AG04449 (cell line): ENCODE data around the gene MYH6.

ENCODE experiments used
- CTCF ChIA-PET: fragments of 350-600 bp; formaldehyde crosslinking; extraction: SDS; loops from one replicate; lab custom pipeline; 2021; ENCODE audit warnings: antibody characterized with exemption; lab: Yijun Ruan, JAX
- POLR2A ChIA-PET: fragments of 400-600, 350-600 bp; formaldehyde crosslinking; extraction: SDS; loops from one replicate; lab custom pipeline; 2020; ENCODE audit warnings: antibody characterized with exemption, inconsistent platforms; lab: Yijun Ruan, JAX
- DNase-seq: peaks from one replicate; pipeline ENCODE4 v3.0.0-alpha.2; 2010; ENCODE audit warnings: low read depth, low spot score
- H3K4me3 ChIP-seq: 2 replicates; pipeline ENCODE4 v1.5.1; 2011; ENCODE audit warnings: low read depth, mild to moderate bottlenecking, control low read depth, low read length
- TF ChIP-seq, protein P1 (sequence below): IDR thresholded peaks from one replicate; pipeline ENCODE4 v1.5.1; 2011; ENCODE audit warnings: mild to moderate bottlenecking, moderate library complexity, low read length, control low read depth, inconsistent platforms; ENCODE audit not compliant: insufficient read depth; ENCODE audit errors: missing control alignments

The MYH6 gene

DNA sequence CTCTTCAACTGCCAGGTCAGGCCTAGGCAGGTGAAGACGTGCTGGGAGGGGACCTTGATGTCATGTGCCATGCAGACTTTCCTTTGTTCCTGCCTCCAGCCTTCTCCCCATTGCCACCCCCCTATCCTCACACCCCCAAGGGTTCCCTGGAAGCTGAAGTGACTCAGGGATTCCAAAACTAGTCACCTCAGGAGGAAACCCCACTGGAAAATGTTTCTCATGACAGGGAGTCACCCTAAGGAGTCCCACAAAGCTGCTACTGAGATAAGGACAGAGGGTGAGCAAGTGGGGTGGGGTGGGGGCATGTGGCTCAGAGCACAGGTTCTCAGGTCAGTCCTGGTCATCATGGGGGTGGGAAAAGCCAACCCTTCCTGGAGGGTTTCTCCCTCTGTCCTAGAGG, 37.9 kb downstream of the MYH6 start:
- no peak overlapping the region for H3K4me3 ChIP-seq
- TF ChIP-seq, protein P1, sequence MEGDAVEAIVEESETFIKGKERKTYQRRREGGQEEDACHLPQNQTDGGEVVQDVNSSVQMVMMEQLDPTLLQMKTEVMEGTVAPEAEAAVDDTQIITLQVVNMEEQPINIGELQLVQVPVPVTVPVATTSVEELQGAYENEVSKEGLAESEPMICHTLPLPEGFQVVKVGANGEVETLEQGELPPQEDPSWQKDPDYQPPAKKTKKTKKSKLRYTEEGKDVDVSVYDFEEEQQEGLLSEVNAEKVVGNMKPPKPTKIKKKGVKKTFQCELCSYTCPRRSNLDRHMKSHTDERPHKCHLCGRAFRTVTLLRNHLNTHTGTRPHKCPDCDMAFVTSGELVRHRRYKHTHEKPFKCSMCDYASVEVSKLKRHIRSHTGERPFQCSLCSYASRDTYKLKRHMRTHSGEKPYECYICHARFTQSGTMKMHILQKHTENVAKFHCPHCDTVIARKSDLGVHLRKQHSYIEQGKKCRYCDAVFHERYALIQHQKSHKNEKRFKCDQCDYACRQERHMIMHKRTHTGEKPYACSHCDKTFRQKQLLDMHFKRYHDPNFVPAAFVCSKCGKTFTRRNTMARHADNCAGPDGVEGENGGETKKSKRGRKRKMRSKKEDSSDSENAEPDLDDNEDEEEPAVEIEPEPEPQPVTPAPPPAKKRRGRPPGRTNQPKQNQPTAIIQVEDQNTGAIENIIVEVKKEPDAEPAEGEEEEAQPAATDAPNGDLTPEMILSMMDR = no peak
- ChIA-PET CTCF (interaction anchor here (2.2 to 12.6 kb wide), 3 partner anchors 10 to 43 kb away, joined by 6 to 153 read pairs (median 14); partner anchors contain the start of gene CMTM5), POLR2A (no interaction called here)
- DNase-seq = no peak

DNA sequence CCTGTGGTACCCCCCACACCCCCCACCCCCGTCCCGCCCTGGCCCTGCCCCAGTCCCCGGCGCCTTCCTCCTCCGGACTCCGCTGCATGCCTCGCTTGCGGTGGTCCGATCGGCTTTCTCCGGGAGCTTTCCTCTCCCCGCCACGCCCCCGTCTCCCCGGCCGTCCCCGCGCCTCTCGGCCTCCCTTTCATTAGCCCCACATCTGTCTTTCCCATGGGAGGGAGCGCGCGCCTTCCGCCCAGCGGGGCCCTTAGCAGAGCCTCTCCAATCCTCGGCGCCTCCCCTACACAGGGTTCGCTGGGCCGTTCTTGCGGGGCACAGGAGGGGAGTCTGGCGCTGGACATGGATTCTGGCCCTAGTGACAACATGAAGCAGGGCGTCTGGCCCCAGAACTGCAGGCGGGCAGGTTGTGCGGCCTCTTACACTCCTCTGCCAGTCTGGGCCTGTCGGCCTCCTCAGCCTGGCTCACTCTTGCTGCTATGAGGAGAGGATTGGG, 41.6 kb downstream of the MYH6 start:
- ChIA-PET CTCF (interaction anchor here (0.7 to 12.6 kb wide), 3 partner anchors 12 to 40 kb away, joined by 4 to 153 read pairs (median 7); partner anchors contain the start of gene CMTM5), POLR2A (interaction anchor here (0.7 to 2.2 kb wide), 5 partner anchors 8 to 45 kb away, joined by 3 to 11 read pairs (median 3); partner anchors contain the start of genes PABPN1 and SLC22A17)
- peak overlapping the region; percentile 74 for H3K4me3 ChIP-seq
- TF ChIP-seq, protein P1 = no peak
- DNase-seq = no peak

DNA sequence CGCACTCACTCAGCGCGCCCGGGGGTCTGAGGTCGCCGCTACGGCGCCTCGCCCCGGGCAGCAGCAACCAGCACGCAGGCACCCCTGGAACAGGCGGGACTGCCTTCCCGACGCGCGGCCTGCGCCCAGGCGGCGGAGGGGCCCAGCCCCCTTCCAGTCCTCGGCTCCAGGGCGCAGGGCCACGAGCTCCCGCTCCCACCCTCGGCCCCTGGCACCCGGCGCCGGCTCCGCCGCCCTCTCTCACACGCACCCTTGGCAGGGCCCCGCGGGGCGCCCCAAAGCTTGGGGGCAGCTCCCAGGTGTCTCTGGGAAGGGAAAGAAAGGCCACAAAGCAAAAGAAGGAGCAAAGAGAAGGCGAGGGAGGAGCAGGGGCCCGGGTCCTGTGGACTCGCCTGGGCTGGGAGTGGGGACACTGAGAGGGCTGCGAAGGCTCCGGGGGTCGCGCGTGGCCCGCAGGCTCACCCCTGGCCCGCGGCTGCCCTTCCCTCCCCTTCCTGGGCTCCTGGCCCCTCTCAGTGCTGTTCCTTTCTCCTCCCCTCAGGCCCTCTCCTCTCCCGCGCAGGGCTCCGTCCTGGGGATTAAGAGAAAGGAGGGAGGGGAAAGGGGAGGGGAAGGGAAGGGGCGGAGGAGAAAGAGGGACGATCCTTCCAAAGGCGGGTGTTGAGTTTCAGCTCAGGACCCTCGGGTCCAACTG, 42.2 kb downstream of the MYH6 start:
- TF ChIP-seq, protein P1 = no peak
- no peak for DNase-seq
- POLR2A ChIA-PET = interaction anchor here (0.7 to 2.2 kb wide), 5 partner anchors 8 to 45 kb away, joined by 3 to 11 read pairs (median 3); partner anchors contain the start of genes PABPN1 and SLC22A17
- peak overlapping the region; percentile 74 for H3K4me3 ChIP-seq
- CTCF ChIA-PET = interaction anchor here (0.7 to 12.6 kb wide), 3 partner anchors 12 to 39 kb away, joined by 4 to 153 read pairs (median 7); partner anchors contain the start of gene CMTM5

DNA sequence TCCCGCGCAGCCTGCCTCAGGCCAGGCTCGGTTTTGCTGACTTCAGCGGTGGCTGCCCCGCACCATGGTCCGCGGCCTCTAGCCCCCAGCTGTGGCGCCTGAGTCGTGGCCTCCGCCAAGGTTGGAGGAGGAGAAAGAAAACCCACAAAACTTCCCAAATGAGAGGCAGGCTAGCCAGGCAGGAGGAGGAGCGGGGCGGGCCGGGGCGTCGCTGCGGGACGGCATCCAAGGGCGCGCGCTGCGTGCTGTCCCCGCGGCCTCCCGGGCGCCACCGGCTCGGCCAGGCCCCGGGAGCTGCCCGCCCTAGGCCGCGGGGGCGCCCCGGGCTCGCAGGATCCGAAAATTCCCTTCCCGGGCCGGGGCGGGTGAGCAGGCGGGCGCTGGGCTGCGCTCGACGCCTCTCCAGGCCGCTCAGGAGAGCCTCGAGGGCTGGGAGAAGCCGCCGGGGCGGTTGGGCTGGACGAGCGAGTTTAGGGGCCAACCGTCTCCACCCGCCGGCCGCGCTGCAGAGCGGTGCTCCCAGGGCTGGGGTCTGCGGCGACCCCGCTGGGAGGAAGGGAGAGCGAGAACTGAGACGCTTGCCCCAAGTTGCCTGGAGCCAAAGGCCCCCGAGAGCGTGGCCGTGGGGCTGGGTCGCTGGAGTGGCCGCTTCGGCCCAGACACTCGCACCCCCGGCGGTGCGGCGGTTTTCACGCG, 42.9 kb downstream of the MYH6 start, which contains the start of gene EFS:
Gene EFS (minus strand): TSS at position 137 of the 696 bp plus-strand sequence. CDS start 147 bp downstream, outside the sequence.
- TF ChIP-seq, protein P1 = no peak
- POLR2A ChIA-PET = interaction anchor here (1.2 to 1.8 kb wide), 2 partner anchors 20 to 44 kb away, joined by 3 to 11 read pairs; partner anchors contain the start of gene PABPN1
- CTCF ChIA-PET = interaction anchor here (12.6 kb wide), 1 partner anchor 15 kb away, joined by 153 read pairs; the partner anchor contains the start of gene CMTM5
- peak within 1 kb of the TSS; percentile 74 for H3K4me3 ChIP-seq
- DNase-seq = no peak

DNA sequence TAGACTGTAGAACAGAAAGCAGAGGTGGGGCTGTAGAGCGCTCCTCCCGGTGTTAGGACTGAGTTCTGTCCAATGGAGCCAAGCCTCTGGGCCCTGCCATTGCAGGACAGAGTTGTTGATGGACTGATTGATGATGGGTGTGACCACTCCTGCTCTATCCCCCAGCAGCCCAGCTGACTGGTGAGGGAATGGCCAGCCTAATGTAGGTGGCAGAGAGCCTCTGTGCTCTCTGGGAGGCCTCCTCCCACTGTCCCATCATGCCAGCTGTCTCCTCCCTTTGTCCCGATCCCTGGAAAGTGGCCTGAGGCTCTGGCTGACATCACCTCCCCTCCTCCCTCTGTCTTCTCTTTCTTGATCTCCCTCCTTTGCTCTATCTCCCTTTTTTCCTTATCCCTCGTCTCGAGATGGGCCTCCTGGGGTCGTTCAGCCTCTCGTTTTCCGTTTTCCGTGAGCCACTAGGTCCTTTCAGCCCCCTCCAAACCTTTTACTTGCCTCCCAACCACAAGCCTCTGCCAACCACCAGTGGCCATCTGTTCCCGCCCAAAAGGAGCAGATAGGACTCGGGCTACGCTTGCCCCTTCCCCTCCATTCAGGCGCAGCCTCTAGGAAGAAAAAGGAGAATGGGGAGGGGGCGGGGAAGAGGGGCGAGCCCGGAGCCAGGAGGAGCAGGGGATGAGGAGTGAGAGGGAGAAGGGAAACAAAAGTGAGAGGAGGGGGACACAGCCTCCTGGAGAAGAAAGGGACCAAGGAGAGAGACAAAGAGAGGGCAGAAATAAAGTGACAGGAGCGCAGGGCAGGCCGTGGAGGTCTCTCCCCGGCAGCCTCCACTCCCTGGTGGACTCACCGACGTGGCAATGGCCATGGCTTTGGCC, 43.7 kb downstream of the MYH6 start:
- POLR2A ChIA-PET = interaction anchor here (0.9 to 1.5 kb wide), 2 partner anchors 11 to 43 kb away, joined by 4 read pairs; partner anchors contain the start of gene PABPN1
- DNase-seq = no peak
- CTCF ChIA-PET = interaction anchor here (1.1 to 12.6 kb wide), 5 partner anchors 16 to 196 kb away, joined by 3 to 153 read pairs (median 4); partner anchors contain the start of gene CMTM5
- H3K4me3 ChIP-seq = peak overlapping the region; percentile 74
- TF ChIP-seq, protein P1 = no peak
